Neural progenitor cell (in vitro differentiated cells): ENCODE data around the gene NFKBIE. TPM values are rescaled to one million over a fixed set of nuclear protein-coding genes. Genes with fewer than 3 reads are reported as not detected.

Experiments
- DNase-seq: peaks from one replicate; pipeline ENCODE4 v3.0.0-alpha.2; 2016; ENCODE audit warnings: low spot score
- H2AFZ ChIP-seq: fragments of 200-600 bp; sonication (generic); replicated peaks from 2 replicates; pipeline ENCODE4 v1.6.1; 2016; ENCODE audit warnings: antibody characterized with exemption
- H3F3A ChIP-seq: fragments of 200-600 bp; sonication (generic); 2 replicates; pipeline ENCODE4 v1.6.1; 2016; ENCODE audit warnings: antibody characterized with exemption, low read depth
- H3K27ac ChIP-seq: fragments of 200-600 bp; sonication (generic); 2 replicates; pipeline ENCODE4 v1.5.1; 2016; ENCODE audit warnings: mild to moderate bottlenecking
- H3K27me3 ChIP-seq: fragments of 200-600 bp; sonication (generic); 2 replicates; pipeline ENCODE4 v1.6.1; 2016; ENCODE audit warnings: mild to moderate bottlenecking, moderate library complexity
- H3K36me3 ChIP-seq: fragments of 200-600 bp; sonication (generic); 2 replicates; pipeline ENCODE4 v1.5.1; 2016
- H3K4me1 ChIP-seq: fragments of 200-600 bp; sonication (generic); 2 replicates; pipeline ENCODE4 v1.6.1; 2016; ENCODE audit warnings: mixed run types
- H3K4me2 ChIP-seq: fragments of 200-600 bp; sonication (generic); 2 replicates; pipeline ENCODE4 v1.6.1; 2016
- H3K4me3 ChIP-seq: fragments of 200-600 bp; sonication (generic); 2 replicates; pipeline ENCODE4 v1.5.1; 2016
- H3K79me2 ChIP-seq: fragments of 200-600 bp; sonication (generic); 2 replicates; pipeline ENCODE4 v1.6.1; 2016; ENCODE audit warnings: low read depth
- H3K9ac ChIP-seq: fragments of 200-600 bp; sonication (generic); 2 replicates; pipeline ENCODE4 v1.6.1; 2016
- H3K9me3 ChIP-seq: fragments of 200-600 bp; sonication (generic); 2 replicates; pipeline ENCODE4 v1.5.1; 2016; ENCODE audit warnings: low read depth
- H4K20me1 ChIP-seq: fragments of 200-600 bp; sonication (generic); 2 replicates; pipeline ENCODE4 v1.6.1; 2016; ENCODE audit warnings: low read depth
- H3K27ac Mint-ChIP-seq: 3 replicates; pipeline ENCODE4 v1.8.0; 2021; ENCODE audit warnings: mixed read lengths
- H3K27me3 Mint-ChIP-seq: 2 replicates; pipeline ENCODE4 v1.8.0; 2022; ENCODE audit warnings: low read depth, mild to moderate bottlenecking, inconsistent platforms, moderate library complexity, mixed read lengths; ENCODE audit not compliant: insufficient read depth
- H3K36me3 Mint-ChIP-seq: 3 replicates; pipeline ENCODE4 v1.8.0; 2021; ENCODE audit warnings: mixed read lengths
- H3K4me1 Mint-ChIP-seq: 3 replicates; pipeline ENCODE4 v1.8.0; 2021; ENCODE audit warnings: mixed read lengths
- H3K4me3 Mint-ChIP-seq: 3 replicates; pipeline ENCODE4 v1.8.0; 2021; ENCODE audit warnings: mild to moderate bottlenecking, moderate library complexity, mixed read lengths
- H3K9me3 Mint-ChIP-seq: 3 replicates; pipeline ENCODE4 v1.8.0; 2020; ENCODE audit warnings: mixed read lengths
- EZH2 ChIP-seq: fragments of 200-600 bp; sonication (generic); IDR thresholded peaks from 2 replicates; pipeline ENCODE4 v1.6.1; 2017; ENCODE audit warnings: antibody characterized with exemption, mild to moderate bottlenecking, moderate library complexity
- EZH2phosphoT487 ChIP-seq: fragments of 200-600 bp; sonication (generic); IDR thresholded peaks from 2 replicates; pipeline ENCODE4 v1.6.1; 2017; ENCODE audit warnings: antibody characterized with exemption
- total RNA-seq: library from RNA; depleted of rRNA; stranded (reverse); fragments of >200 nt; gene quantifications from 2 replicates; pipeline ENCODE4 v1.2.3, GENCODE V29; 2015; ENCODE audit warnings: low replicate concordance
- TF ChIP-seq, protein P1 (sequence below): fragments of 200-600 bp; sonication (generic); IDR thresholded peaks from 2 replicates; pipeline ENCODE4 v1.5.1; 2017; ENCODE audit warnings: antibody characterized with exemption, mild to moderate bottlenecking

NFKBIE gene
- total RNA-seq, 1 donor from 2014 or later, result 5.1 TPM

DNA sequence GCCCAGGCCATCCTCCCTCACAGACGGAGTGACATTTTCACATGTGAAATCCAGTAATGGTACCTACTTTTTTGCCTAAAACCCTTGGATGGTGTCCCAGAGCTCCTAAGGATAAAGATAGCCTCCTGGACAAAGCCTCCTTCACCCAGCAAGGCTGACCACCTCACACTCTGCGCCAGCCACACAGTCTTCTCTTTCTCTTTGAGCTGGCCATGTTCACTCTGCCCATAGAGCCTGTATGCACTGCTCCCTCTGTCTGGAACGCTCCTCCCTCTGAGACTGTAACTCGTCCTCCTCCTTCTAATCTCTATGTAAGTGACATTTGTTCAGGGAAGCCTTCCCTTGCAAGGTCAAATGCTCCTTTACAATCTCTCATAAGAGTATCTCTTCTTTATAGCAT, 19.5 kb upstream of the NFKBIE start:
- Histone ChIP-seq H3F3A (no peaks in the 10 kb centered on the region), H3K27me3 (peaks cover 67% of the 10 kb centered on the region)
- DNase-seq, result no peak

DNA sequence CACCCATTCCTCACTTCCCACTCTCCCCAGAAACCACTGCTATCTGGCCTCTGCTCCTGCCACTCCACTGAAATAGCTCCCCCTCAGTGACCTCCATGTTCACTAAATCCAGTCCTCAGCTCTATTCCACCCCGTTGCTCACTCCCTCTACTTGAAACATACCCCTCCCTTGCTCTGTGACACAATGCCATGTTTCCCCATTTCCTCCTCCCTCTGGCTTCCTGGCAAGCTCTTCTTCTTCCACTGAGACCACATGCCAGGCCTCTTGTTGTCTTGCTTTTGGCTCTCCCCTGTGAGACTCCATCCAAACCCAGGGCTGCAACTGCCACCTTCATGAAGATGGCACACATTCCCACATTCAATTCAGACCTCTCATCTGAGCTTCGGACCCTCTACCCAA, 18.8 kb upstream of the NFKBIE start:
- Histone ChIP-seq H3K4me2 (no peak overlapping the region), H3F3A (no peaks in the 10 kb centered on the region), H3K4me3 (no peak overlapping the region), H3K9ac (no peak overlapping the region), H4K20me1 (peaks cover 10% of the 10 kb centered on the region), H3K9me3 (no peaks in the 10 kb centered on the region), H2AFZ (no peak overlapping the region), H3K27ac (no peak overlapping the region), H3K4me1 (no peaks in the 10 kb centered on the region), H3K36me3 (no peaks in the 10 kb centered on the region), H3K27me3 (peaks cover 60% of the 10 kb centered on the region), H3K79me2 (no peaks in the 10 kb centered on the region)
- no peaks in the 10 kb centered on the region for H3K36me3 Mint-ChIP-seq
- peaks cover 3% of the 10 kb centered on the region for H3K9me3 Mint-ChIP-seq
- DNase-seq, result no peak
- peaks cover 36% of the 10 kb centered on the region for H3K27me3 Mint-ChIP-seq
- TF ChIP-seq, protein P1, sequence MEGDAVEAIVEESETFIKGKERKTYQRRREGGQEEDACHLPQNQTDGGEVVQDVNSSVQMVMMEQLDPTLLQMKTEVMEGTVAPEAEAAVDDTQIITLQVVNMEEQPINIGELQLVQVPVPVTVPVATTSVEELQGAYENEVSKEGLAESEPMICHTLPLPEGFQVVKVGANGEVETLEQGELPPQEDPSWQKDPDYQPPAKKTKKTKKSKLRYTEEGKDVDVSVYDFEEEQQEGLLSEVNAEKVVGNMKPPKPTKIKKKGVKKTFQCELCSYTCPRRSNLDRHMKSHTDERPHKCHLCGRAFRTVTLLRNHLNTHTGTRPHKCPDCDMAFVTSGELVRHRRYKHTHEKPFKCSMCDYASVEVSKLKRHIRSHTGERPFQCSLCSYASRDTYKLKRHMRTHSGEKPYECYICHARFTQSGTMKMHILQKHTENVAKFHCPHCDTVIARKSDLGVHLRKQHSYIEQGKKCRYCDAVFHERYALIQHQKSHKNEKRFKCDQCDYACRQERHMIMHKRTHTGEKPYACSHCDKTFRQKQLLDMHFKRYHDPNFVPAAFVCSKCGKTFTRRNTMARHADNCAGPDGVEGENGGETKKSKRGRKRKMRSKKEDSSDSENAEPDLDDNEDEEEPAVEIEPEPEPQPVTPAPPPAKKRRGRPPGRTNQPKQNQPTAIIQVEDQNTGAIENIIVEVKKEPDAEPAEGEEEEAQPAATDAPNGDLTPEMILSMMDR, result no peak
- TF ChIP-seq EZH2phosphoT487, result no peak
- no peak for TF ChIP-seq EZH2
- H3K4me1 Mint-ChIP-seq, result peaks cover 4% of the 10 kb centered on the region
- peak overlapping the region; percentile 2 for H3K27ac Mint-ChIP-seq
- H3K4me3 Mint-ChIP-seq, result no peak overlapping the region

More for the DNA sequence above, 19.5 kb upstream of the NFKBIE start:
- Histone ChIP-seq H3K36me3 (no peaks in the 10 kb centered on the region), H3K4me2 (no peak overlapping the region), H3K9me3 (no peaks in the 10 kb centered on the region), H3K27ac (no peak overlapping the region), H3K9ac (no peak overlapping the region), H2AFZ (no peak overlapping the region), H3K79me2 (no peaks in the 10 kb centered on the region), H3K4me1 (no peaks in the 10 kb centered on the region), H3K4me3 (no peak overlapping the region), H4K20me1 (peaks cover 10% of the 10 kb centered on the region)
- Mint-ChIP-seq H3K36me3 (no peaks in the 10 kb centered on the region), H3K4me3 (no peak overlapping the region), H3K4me1 (no peaks in the 10 kb centered on the region), H3K9me3 (no peaks in the 10 kb centered on the region), H3K27me3 (peaks cover 34% of the 10 kb centered on the region), H3K27ac (no peak overlapping the region)
- no peak for TF ChIP-seq EZH2
- TF ChIP-seq EZH2phosphoT487, result no peak
- TF ChIP-seq, protein P1, result no peak

DNA sequence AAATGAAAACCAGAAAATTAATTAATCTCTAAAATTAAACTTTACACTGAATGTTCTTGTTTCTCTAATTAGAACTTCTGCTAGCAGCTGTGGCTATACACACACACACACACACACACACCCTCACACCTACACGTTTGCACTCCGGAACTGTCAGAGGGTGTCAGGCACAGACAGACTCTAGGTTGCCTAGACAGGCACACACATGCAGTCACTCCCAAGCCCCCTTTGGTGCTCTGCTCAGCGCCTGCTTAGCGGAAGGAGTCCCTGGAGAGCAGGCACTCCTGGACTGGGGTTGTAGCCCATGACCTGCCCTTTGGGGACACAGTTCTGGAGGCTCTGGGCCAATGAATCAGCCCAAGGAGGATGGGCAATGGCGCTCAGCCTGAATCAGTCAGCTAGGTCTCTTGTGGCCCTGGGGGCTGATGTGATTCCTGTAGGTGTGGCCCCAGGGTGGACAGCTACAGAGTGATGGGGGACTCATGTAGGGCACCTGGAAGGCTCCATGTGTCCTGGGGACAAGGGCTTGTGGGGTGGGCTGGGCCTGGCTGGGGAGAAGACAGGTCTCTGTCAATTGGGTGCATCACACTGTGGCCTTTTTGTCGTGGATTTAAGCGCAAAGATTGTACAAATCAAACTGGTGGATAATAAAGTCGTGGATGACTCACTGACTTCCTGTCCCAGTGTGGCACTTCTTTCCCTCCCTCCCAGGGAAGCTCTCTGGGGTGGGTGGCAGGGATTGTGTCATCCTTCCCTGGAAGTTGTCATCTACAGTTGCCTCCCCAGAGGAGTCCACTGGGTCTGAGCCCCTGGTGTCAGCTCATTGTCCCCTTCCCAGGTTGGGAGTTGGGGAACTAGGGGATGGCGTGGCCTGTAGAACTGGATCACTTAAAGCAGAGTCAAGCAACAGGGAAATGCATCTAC, 13.7 kb upstream of the NFKBIE start:
- DNase-seq, result no peak
- Histone ChIP-seq H2AFZ (no peak overlapping the region), H3K27ac (no peak overlapping the region), H3K9me3 (no peaks in the 10 kb centered on the region), H3K27me3 (peaks cover 53% of the 10 kb centered on the region), H3K79me2 (no peaks in the 10 kb centered on the region), H3K4me1 (no peaks in the 10 kb centered on the region), H4K20me1 (no peaks in the 10 kb centered on the region), H3F3A (no peaks in the 10 kb centered on the region), H3K4me2 (no peak overlapping the region), H3K4me3 (no peak overlapping the region), H3K36me3 (no peaks in the 10 kb centered on the region), H3K9ac (no peak overlapping the region)
- no peak overlapping the region for H3K4me3 Mint-ChIP-seq
- peaks cover 10% of the 10 kb centered on the region for H3K4me1 Mint-ChIP-seq
- peaks cover 3% of the 10 kb centered on the region for H3K9me3 Mint-ChIP-seq
- peaks cover 5% of the 10 kb centered on the region for H3K36me3 Mint-ChIP-seq
- peak overlapping the region; percentile 29 for H3K27ac Mint-ChIP-seq
- TF ChIP-seq, protein P1, result no peak
- no peak for TF ChIP-seq EZH2
- TF ChIP-seq EZH2phosphoT487, result no peak
- H3K27me3 Mint-ChIP-seq, result peaks cover 26% of the 10 kb centered on the region
